Activated T-cell treated with anti-CD3 and anti-CD28 coated beads for 4 hours (primary cell): ENCODE measurements around the gene SGSH.

Experiments
- DNase-seq: peaks from one replicate; pipeline ENCODE4 v3.0.0-alpha.2; 2020

Gene SGSH

DNA sequence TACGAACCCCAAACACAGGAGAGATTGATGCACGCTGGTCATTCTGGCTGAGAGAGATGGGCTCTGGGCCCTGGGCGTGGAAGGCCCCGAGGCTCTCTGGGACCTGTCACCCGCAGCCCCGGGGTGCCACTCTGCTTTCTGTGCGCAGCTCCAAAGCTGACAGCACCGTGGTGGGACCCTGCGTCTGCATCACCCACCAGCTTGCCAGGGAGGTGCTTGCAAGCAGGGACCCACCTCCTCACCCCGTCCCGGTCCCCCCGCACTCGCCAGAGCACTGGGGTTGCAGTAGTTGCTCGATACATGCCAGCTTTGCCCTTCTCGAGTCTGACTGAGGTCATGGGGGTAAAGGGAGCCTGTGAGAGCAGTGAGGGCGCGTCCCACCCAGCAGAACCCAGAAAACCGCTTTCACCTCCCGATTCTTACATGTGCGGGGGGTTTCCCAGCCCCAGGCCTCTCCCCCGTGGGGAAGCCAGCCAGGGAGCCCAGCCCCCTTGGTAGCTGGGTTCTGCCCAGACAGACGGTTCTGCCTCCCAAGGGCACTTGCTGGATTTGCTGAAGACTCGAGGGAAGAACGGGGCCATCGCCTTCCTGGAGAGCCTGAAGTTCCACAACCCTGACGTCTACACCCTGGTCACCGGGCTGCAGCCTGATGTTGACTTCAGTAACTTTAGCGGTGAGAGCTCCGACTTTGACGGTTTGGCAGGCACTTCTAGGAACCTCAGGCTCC lies 37.9 kb downstream of the SGSH start:
- DNase-seq, result no peak

GRCh38 chr17:80181431-80181830 lies 38.7 kb downstream of the SGSH start:
- DNase-seq, result no peak

GRCh38 chr17:80180192-80180591 lies 39.9 kb downstream of the SGSH start:
- DNase-seq, result no peak

DNA sequence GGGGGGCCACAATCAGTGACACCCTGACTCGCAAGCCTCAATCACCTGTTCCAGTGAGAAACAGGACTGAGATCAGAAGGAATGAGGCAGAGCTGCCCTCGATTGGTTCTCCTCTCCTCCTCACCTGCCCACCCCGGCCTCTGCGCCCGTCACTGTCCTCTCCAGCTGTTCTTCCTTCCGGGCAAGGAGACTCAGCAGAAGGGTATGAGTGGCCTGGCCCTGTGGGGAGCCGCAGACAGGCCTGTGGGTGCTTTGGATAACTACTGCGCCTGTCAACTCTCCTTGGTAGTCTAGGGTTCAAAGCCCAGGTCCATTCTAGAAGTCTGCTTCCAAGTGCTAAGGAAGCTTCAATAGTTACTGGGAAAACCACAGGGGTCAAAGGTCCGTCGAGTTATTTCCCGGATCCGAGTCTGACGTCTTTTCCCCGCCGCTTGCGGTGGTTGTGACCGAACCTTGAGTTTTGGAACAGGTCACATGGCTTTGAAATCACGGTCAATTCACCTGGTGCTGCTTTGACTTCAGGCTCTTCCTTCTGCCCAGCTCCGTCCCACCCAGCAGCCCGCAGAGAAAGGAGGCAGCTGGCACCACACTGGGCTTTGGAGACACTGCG lies 42.0 kb downstream of the SGSH start:
- DNase-seq, result no peak

- DNase-seq, result no peak
Measured at GRCh38 chr17:80176757-80177156, 43.4 kb downstream of the SGSH start.

DNA sequence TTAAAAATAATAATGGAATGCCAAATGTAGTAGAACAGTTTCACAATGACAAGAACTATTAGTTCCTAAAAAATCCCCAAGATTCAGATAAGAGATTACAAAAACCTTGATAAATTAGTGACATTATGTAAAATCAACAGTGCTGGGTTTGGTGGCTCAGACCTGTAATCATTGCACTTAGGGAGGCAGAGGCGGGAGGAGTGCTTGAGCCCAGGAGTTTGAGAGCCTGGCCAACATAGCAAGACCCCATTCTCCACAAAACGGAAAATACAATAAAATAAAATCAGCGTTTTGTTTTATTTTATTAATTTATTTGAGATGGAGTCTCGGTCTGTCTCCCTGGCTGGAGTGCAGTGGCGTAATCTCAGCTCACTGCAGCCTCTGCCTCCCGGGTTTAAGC lies 46.2 kb downstream of the SGSH start:
- no peak for DNase-seq

- DNase-seq, result no peak
Measured at GRCh38 chr17:80173126-80173525, 47.0 kb downstream of the SGSH start.

- no peak for DNase-seq
Measured at GRCh38 chr17:80171681-80172080, 48.5 kb downstream of the SGSH start.

DNA sequence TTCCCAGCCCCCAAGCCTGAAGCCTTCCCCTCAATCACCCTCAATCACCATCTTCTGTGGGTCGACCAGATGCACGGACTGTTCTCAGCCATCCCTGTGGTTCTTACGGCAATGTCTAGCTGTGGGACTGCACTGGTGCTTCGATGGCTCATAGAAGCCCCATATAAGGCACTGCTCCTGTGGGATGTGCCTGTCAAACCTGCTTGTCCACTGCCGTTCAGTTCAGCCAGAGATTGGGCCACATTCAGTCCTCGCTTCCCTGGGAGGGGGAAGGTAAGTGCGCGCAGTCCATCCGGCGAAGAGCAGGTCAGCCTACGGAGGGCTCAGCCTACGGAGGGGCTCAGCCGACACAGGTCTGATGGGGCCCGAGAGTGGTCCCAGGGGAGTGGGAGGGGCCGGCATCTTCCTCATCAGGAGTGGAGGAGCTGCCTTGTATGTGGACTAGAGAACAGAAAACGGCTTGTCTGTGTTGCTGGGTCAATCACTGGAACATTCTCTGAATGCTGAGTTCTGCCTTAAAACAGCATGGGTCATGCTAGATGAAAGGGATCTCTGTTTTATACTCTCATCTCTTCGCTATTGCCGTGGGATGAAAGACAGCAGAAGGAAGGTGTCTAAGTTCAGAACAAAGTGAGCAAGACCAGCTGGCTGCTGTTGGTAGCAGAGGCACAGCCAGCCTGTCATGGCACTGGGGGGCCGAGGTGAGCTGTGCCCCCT lies 50.2 kb downstream of the SGSH start, which contains the start of gene CARD14:
TSS of gene CARD14 (plus strand) at position 247 of the 717 bp plus-strand sequence. CDS start 11,409 bp downstream, outside the sequence.
- DNase-seq, result no peak

- no peak for DNase-seq
Measured at GRCh38 chr17:80169107-80169506, 51.0 kb downstream of the SGSH start.

- DNase-seq, result no peak
Measured at GRCh38 chr17:80168371-80168770, 51.8 kb downstream of the SGSH start.

GRCh38 chr17:80166446-80166845 lies 53.7 kb downstream of the SGSH start:
- no peak for DNase-seq

DNA sequence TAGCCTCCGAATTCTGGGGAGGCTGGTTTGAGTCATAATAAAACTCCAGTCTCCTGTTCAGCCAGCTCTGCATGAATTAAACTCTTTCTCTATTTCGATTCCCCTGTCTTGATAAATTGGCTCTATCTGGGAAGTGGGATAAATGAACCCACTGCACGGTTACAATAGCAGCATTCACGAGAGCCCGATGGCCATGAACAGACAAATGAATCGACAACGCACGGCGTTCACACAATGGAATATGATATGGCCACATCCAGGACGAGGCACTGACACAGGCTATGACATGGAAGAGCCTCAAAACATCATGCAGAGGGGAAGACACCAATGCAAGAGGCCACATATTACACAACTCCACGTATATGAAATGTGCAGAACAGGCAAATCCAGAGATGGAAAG lies 55.9 kb downstream of the SGSH start:
- DNase-seq, result no peak

- no peak for DNase-seq
Measured at GRCh38 chr17:80163336-80163735, 56.8 kb downstream of the SGSH start.

GRCh38 chr17:80160536-80160935 lies 59.6 kb downstream of the SGSH start:
- no peak for DNase-seq
